HFFc6 (cell line): ENCODE data around the gene FTH1. TPM values are rescaled to one million over a fixed set of nuclear protein-coding genes. Genes with fewer than 3 reads are reported as not detected.

ENCODE experiments used
- DNase-seq: peaks from one replicate; pipeline ENCODE4 v3.0.0-alpha.2; 2018
- H3K27ac Mint-ChIP-seq: 2 replicates; pipeline ENCODE4 v1.8.0; 2020; ENCODE audit warnings: mild to moderate bottlenecking, mixed read lengths
- H3K27me3 Mint-ChIP-seq: 2 replicates; pipeline ENCODE4 v1.8.0; 2021; ENCODE audit warnings: mild to moderate bottlenecking, moderate library complexity, mixed read lengths; ENCODE audit not compliant: insufficient read depth
- H3K36me3 Mint-ChIP-seq: 2 replicates; pipeline ENCODE4 v1.8.0; 2021; ENCODE audit warnings: low read depth, mixed read lengths
- H3K4me1 Mint-ChIP-seq: 2 replicates; pipeline ENCODE4 v1.8.0; 2020; ENCODE audit warnings: low read depth, mixed read lengths
- H3K4me3 Mint-ChIP-seq: 2 replicates; pipeline ENCODE4 v1.8.0; 2020; ENCODE audit warnings: mild to moderate bottlenecking, moderate library complexity, mixed read lengths
- H3K9me3 Mint-ChIP-seq: 2 replicates; pipeline ENCODE4 v1.8.0; 2020; ENCODE audit warnings: mild to moderate bottlenecking, mixed read lengths
- CTCF ChIP-seq: fragments of 200-600 bp; sonication (generic); IDR thresholded peaks from 2 replicates; pipeline ENCODE4 v1.5.0; 2021; ENCODE audit warnings: antibody characterized with exemption, mild to moderate bottlenecking
- total RNA-seq, 6 experiments: library from RNA; stranded (reverse); fragmentation: NEBNext Ultra II Directional; extraction: Animal tissue kit (Norgen Biotek cat#: 25700); gene quantifications; 2 replicates in 1 of 6; 3 replicates in 5 of 6; pipeline ENCODE4 v1.2.3, GENCODE V29; 2021

FTH1 gene
- total RNA-seq, 6 experiments from 2014 or later = 2,192 to 2,832 (median 2,637) TPM

GRCh38 chr11:61960532-61960931 lies 6.9 kb downstream of the FTH1 start:
- Mint-ChIP-seq H3K4me3 (no peak overlapping the region), H3K27ac (no peak overlapping the region), H3K4me1 (peaks cover 44% of the 10 kb centered on the region), H3K36me3 (peaks cover 31% of the 10 kb centered on the region), H3K27me3 (peaks cover 16% of the 10 kb centered on the region), H3K9me3 (no peaks in the 10 kb centered on the region)
- no peak for DNase-seq
- no peak for TF ChIP-seq CTCF

GRCh38 chr11:61959678-61960077 lies 7.8 kb downstream of the FTH1 start:
- Mint-ChIP-seq H3K36me3 (peaks cover 23% of the 10 kb centered on the region), H3K27ac (no peak overlapping the region), H3K27me3 (peaks cover 16% of the 10 kb centered on the region), H3K9me3 (no peaks in the 10 kb centered on the region), H3K4me1 (peaks cover 40% of the 10 kb centered on the region), H3K4me3 (no peak overlapping the region)
- TF ChIP-seq CTCF = no peak
- DNase-seq = no peak

DNA sequence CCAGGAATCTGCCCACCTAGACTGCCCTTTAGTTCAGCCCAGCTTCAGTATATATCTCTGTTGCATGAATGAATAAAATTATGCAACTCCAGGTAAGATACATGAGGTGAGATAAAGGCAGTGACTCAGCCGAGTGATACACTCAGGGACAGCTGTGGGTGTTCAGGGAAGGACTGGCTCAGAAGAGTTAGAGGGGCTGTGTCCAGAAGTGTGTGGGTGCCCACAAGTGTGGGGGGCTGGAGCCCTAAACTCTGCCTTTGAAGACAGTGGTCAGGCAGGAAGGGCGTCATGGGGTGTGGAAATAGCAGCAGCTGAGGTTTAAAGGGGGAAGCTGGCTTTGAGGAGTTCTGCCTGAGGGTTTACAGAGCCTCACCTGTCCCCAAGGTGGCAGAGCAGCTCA lies 8.3 kb downstream of the FTH1 start:
- Mint-ChIP-seq H3K36me3 (peaks cover 17% of the 10 kb centered on the region), H3K9me3 (no peaks in the 10 kb centered on the region), H3K27ac (no peak overlapping the region), H3K27me3 (peaks cover 16% of the 10 kb centered on the region), H3K4me3 (no peak overlapping the region), H3K4me1 (peaks cover 40% of the 10 kb centered on the region)
- no peak for TF ChIP-seq CTCF
- DNase-seq = no peak

DNA sequence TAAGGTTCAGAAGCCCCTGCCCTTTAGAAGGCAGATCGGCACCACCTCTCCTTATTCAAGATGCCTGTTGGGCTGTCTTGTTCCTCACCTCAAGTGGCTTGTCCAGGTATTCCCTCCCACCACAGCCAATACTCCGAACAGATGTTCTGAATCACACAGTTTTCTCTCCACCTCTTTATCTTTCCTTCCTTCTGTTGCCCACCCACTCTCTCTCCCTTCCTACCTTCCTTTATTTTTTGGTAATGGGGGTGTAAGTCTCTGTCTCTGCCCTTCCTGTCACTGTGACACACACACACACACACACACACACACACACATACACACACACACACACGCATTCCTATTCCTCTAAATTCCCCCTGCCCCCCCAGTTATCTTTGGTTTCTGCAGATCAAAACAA lies 8.8 kb downstream of the FTH1 start:
- peaks cover 12% of the 10 kb centered on the region for H3K36me3 Mint-ChIP-seq
- H3K27ac Mint-ChIP-seq = no peak overlapping the region; the same call in 1 of the 2 replicates
- H3K4me1 Mint-ChIP-seq = peaks cover 37% of the 10 kb centered on the region
- TF ChIP-seq CTCF = no peak
- H3K9me3 Mint-ChIP-seq = no peaks in the 10 kb centered on the region
- DNase-seq = no peak
- peaks cover 14% of the 10 kb centered on the region for H3K27me3 Mint-ChIP-seq
- no peak overlapping the region for H3K4me3 Mint-ChIP-seq

DNA sequence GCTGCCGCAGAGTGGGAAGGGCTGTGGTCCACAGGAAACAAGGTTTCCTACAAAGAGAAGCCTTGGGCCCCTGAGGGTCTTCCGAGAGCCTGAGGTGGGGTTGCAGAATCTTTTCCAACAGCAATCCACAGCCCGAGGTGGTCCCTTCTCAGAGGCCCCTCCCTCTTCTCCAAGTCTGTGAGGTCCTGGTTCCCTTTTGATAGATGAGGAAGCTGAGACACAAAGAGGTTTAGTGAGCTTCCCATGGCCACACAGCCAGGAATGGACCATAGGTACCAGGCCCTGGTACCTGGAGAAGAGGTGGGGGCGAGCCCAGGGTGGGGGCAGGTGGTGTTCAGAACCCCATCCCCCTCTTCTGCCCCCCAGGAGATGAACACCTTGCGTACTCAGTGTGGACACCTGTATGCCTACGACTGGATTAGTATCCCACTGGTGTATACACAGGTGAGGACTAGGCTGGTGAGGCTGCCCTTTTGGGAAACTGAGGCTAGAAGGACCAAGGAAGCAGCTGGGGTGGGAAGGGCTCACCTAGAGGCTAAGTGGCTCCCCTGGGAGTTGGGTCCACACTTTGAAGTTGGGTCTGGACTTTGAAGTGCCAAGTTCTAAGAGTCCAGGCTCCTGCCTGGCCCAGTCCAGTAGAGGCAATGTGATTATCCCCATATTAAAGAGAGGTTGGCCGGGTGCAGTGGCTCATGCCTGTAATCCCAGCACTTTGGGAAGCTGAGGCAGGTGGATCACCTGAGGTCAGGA lies 10.2 kb downstream of the FTH1 start:
- Mint-ChIP-seq H3K36me3 (no peaks in the 10 kb centered on the region), H3K27ac (no peak overlapping the region), H3K9me3 (no peaks in the 10 kb centered on the region), H3K4me1 (peaks cover 23% of the 10 kb centered on the region), H3K4me3 (no peak overlapping the region), H3K27me3 (peaks cover 9% of the 10 kb centered on the region)
- no peak for DNase-seq
- no peak for TF ChIP-seq CTCF
